NCI-H1436 treated with DMSO at 0.1 percent for 48 hours (cell line): ENCODE data around the gene UGT2A2.
"Not testable (repeated sequence)": the region's sequence is repeated elsewhere in the genome, so short reads cannot be mapped to it uniquely, and the experiment has no call there.

ENCODE experiments used
- DNase-seq: peaks from one replicate; lab custom pipeline; 2025; lab: John Stamatoyannopoulos, UW

Gene UGT2A2

GRCh38 chr4:69639542-69639941, at the start of gene UGT2A2:
Gene UGT2A2 (minus strand): TSS chr4:69639642. CDS start chr4:69639640, 2 bp downstream.
- no peak for DNase-seq

GRCh38 chr4:69684804-69685203, 45.4 kb upstream of the UGT2A2 start:
- peak; percentile 32 for DNase-seq

GRCh38 chr4:69668680-69669079, 29.2 kb upstream of the UGT2A2 start:
- DNase-seq: no peak

GRCh38 chr4:69664009-69664408, 24.6 kb upstream of the UGT2A2 start:
- not testable (repeated sequence) for DNase-seq

- not testable (repeated sequence) for DNase-seq
Measured at GRCh38 chr4:69661130-69661803, 21.8 kb upstream of the UGT2A2 start.

GRCh38 chr4:69658133-69658532, 18.7 kb upstream of the UGT2A2 start:
- DNase-seq: no peak

- no peak for DNase-seq
Measured at GRCh38 chr4:69656653-69657158, 17.3 kb upstream of the UGT2A2 start.

GRCh38 chr4:69653147-69653546, 13.7 kb upstream of the UGT2A2 start, which contains the start of gene UGT2A1:
Gene UGT2A1 (minus strand): TSS chr4:69653247. CDS start chr4:69647644, 5,603 bp downstream.
- no peak for DNase-seq

GRCh38 chr4:69650872-69651271, 11.4 kb upstream of the UGT2A2 start:
- no peak for DNase-seq

- no peak for DNase-seq
Measured at GRCh38 chr4:69649629-69650028, 10.2 kb upstream of the UGT2A2 start.

GRCh38 chr4:69649207-69649606, 9.8 kb upstream of the UGT2A2 start:
- DNase-seq: no peak

GRCh38 chr4:69642961-69643360, 3.5 kb upstream of the UGT2A2 start:
- no peak for DNase-seq

GRCh38 chr4:69640289-69640688, 847 bp upstream of the UGT2A2 start:
- DNase-seq: no peak

- DNase-seq: peak; percentile 31
Measured at GRCh38 chr4:69617083-69617694, 22.3 kb downstream of the UGT2A2 start.

GRCh38 chr4:69610484-69610883, 29.0 kb downstream of the UGT2A2 start:
- no peak for DNase-seq

GRCh38 chr4:69601065-69601464, 38.4 kb downstream of the UGT2A2 start:
- DNase-seq: no peak

- no peak for DNase-seq
Measured at GRCh38 chr4:69600013-69600412, 39.4 kb downstream of the UGT2A2 start.

- no peak for DNase-seq
Measured at GRCh38 chr4:69594382-69594781, 45.1 kb downstream of the UGT2A2 start.

GRCh38 chr4:69591364-69591763, 48.1 kb downstream of the UGT2A2 start:
- DNase-seq: no peak

- no peak for DNase-seq
Measured at GRCh38 chr4:69589884-69590283, 49.6 kb downstream of the UGT2A2 start.

GRCh38 chr4:69584135-69584534, 55.3 kb downstream of the UGT2A2 start:
- DNase-seq: no peak

GRCh38 chr4:69583543-69583942, 55.9 kb downstream of the UGT2A2 start:
- DNase-seq: no peak

GRCh38 chr4:69577245-69577644, 62.2 kb downstream of the UGT2A2 start:
- DNase-seq: no peak
